ENCODE measurements around the gene YDJC. TPM values are rescaled to one million over a fixed set of nuclear protein-coding genes. Genes with fewer than 3 reads are reported as not detected.

Gene YDJC
- total and polyA plus RNA-seq, 2 of the 13 experiments (the other 11 are each of a cell fraction or from before 2014, with no cell fraction given), result 15.3 to 32.0 TPM

DNA sequence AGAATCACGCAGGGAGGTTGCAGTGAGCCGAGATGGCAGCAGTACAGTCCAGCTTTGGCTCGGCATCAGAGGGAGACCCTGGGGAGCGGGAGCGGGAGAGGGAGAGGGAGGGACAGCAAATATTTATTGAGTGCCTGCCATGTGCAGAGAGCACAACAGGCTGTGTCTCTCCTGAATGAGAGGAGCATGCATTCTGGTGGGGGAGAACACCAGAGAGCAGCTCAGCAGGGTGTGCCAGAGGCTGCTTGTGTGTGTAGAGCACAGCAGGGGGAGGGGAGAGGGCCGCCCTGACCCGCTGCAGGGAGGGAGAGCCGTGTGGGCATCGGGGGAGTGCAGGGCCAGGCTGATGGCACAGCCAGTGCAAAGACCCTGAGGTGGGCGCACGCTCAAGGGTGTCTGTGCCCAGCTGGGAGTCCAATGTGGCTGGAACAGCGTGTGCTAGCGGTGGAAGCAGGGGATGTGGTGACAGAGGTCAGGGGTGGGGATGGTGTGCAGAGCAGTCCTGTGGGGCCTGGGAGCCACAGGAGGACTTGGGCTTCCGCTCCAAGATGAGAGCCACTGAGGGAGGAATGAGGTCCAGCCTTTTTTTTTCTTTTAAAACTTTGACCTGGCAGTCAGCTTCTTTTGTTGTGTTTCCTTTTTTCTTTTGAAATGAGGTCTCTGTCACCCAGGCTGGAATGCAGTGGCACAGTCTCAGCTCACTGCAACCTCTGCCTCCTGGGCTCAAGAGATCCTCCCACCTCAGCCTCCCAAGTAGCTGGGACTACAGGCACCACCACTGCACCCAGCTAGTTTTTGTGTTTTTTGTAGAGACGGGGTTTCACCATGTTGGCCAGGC, 48.0 kb upstream of the YDJC start (continued):
- TF ChIP-seq ZBTB20 (CRISPR knock-in tag; IDR thresholded peaks at IDR 0.05; ENCODE audit: borderline replicate concordance, low read depth), result no peak
- peak; percentile 31 for TF ChIP-seq XRCC5 (optimal IDR thresholded peaks at IDR 0.05; ENCODE audit: low read length)
- no peak for TF ChIP-seq GABPA (IDR thresholded peaks at IDR 0.05; ENCODE audit: low read depth, low read length)
- TF ChIP-seq GABPA (CRISPR knock-in tag; IDR thresholded peaks at IDR 0.05; ENCODE audit: low read depth), result no peak
- TF ChIP-seq HDAC6 (IDR thresholded peaks at IDR 0.05; ENCODE audit: low read depth, low read length), result no peak
- peak; percentile 51; the same call in 1 of the 2 replicates for TF ChIP-seq ZNF772 (CRISPR knock-in tag; IDR thresholded peaks at IDR 0.05)
- peak; percentile 86 for TF ChIP-seq ZNF282 (IDR thresholded peaks at IDR 0.05; ENCODE audit: partially characterized antibody)
- no peak for TF ChIP-seq FOXP1 (IDR thresholded peaks at IDR 0.05)
- TF ChIP-seq FOXP1 (CRISPR knock-in tag; IDR thresholded peaks at IDR 0.05), result peak; percentile 81; the same call in 1 of the 2 replicates
- peak; percentile 76 for TF ChIP-seq HDAC1 (CRISPR knock-in tag; IDR thresholded peaks at IDR 0.05)
- peak; percentile 80; the same call in 1 of the 2 replicates for TF ChIP-seq AKAP8 (CRISPR knock-in tag; IDR thresholded peaks at IDR 0.05)
- TF ChIP-seq, protein P1, sequence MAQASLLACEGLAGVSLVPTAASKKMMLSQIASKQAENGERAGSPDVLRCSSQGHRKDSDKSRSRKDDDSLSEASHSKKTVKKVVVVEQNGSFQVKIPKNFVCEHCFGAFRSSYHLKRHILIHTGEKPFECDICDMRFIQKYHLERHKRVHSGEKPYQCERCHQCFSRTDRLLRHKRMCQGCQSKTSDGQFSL (CRISPR knock-in tag; IDR thresholded peaks at IDR 0.05), result 0 out of 2 replicates have a peak, but pooled peaks have one; percentile 19
- no peak for TF ChIP-seq RAD51 (IDR thresholded peaks at IDR 0.05; ENCODE audit: borderline replicate concordance)
- 0 out of 4 replicates have a peak, but pooled peaks of 1 of the 2 experiments have one; percentile 12 for TF ChIP-seq NR2F1 (CRISPR knock-in tag; IDR thresholded peaks at IDR 0.05)
- TF ChIP-seq SAP130 (CRISPR knock-in tag; IDR thresholded peaks at IDR 0.05; ENCODE audit: low read depth), result peak; percentile 85
- no peak for TF ChIP-seq ZNF562 (CRISPR knock-in tag; IDR thresholded peaks at IDR 0.05; ENCODE audit: borderline replicate concordance)
- peak; percentile 53; the same call in 1 of the 2 replicates for TF ChIP-seq KMT2A (CRISPR knock-in tag; IDR thresholded peaks at IDR 0.05)
- 0 out of 2 replicates have a peak, but pooled peaks have one; percentile 28 for TF ChIP-seq FOXK1 (CRISPR knock-in tag; IDR thresholded peaks at IDR 0.05; ENCODE audit: borderline replicate concordance, low read depth)
- TF ChIP-seq, protein P2, sequence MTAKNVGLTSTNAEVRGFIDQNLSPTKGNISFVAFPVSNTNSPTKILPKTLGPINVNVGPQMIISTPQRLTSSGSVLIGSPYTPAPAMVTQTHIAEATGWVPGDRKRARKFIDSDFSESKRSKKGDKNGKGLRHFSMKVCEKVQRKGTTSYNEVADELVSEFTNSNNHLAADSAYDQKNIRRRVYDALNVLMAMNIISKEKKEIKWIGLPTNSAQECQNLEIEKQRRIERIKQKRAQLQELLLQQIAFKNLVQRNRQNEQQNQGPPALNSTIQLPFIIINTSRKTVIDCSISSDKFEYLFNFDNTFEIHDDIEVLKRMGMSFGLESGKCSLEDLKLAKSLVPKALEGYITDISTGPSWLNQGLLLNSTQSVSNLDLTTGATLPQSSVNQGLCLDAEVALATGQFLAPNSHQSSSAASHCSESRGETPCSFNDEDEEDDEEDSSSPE (CRISPR knock-in tag; IDR thresholded peaks at IDR 0.05), result peak; percentile 63
- TF ChIP-seq, protein P3, sequence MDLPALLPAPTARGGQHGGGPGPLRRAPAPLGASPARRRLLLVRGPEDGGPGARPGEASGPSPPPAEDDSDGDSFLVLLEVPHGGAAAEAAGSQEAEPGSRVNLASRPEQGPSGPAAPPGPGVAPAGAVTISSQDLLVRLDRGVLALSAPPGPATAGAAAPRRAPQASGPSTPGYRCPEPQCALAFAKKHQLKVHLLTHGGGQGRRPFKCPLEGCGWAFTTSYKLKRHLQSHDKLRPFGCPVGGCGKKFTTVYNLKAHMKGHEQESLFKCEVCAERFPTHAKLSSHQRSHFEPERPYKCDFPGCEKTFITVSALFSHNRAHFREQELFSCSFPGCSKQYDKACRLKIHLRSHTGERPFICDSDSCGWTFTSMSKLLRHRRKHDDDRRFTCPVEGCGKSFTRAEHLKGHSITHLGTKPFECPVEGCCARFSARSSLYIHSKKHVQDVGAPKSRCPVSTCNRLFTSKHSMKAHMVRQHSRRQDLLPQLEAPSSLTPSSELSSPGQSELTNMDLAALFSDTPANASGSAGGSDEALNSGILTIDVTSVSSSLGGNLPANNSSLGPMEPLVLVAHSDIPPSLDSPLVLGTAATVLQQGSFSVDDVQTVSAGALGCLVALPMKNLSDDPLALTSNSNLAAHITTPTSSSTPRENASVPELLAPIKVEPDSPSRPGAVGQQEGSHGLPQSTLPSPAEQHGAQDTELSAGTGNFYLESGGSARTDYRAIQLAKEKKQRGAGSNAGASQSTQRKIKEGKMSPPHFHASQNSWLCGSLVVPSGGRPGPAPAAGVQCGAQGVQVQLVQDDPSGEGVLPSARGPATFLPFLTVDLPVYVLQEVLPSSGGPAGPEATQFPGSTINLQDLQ (CRISPR knock-in tag; IDR thresholded peaks at IDR 0.05), result peak; percentile 32; the same call in 1 of the 2 replicates
- TF ChIP-seq, protein P4, sequence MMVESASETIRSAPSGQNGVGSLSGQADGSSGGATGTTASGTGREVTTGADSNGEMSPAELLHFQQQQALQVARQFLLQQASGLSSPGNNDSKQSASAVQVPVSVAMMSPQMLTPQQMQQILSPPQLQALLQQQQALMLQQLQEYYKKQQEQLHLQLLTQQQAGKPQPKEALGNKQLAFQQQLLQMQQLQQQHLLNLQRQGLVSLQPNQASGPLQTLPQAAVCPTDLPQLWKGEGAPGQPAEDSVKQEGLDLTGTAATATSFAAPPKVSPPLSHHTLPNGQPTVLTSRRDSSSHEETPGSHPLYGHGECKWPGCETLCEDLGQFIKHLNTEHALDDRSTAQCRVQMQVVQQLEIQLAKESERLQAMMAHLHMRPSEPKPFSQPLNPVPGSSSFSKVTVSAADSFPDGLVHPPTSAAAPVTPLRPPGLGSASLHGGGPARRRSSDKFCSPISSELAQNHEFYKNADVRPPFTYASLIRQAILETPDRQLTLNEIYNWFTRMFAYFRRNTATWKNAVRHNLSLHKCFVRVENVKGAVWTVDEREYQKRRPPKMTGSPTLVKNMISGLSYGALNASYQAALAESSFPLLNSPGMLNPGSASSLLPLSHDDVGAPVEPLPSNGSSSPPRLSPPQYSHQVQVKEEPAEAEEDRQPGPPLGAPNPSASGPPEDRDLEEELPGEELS (CRISPR knock-in tag; IDR thresholded peaks at IDR 0.05), result peak; percentile 95
- TF ChIP-seq, protein P5, sequence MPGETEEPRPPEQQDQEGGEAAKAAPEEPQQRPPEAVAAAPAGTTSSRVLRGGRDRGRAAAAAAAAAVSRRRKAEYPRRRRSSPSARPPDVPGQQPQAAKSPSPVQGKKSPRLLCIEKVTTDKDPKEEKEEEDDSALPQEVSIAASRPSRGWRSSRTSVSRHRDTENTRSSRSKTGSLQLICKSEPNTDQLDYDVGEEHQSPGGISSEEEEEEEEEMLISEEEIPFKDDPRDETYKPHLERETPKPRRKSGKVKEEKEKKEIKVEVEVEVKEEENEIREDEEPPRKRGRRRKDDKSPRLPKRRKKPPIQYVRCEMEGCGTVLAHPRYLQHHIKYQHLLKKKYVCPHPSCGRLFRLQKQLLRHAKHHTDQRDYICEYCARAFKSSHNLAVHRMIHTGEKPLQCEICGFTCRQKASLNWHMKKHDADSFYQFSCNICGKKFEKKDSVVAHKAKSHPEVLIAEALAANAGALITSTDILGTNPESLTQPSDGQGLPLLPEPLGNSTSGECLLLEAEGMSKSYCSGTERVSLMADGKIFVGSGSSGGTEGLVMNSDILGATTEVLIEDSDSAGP (CRISPR knock-in tag; IDR thresholded peaks at IDR 0.05; ENCODE audit: borderline replicate concordance), result peak; percentile 78
- TF ChIP-seq HNF4A (CRISPR knock-in tag; IDR thresholded peaks at IDR 0.05), result peak; percentile 65
